ENCODE measurements around the gene MPST. TPM values are rescaled to one million over a fixed set of nuclear protein-coding genes. Genes with fewer than 3 reads are reported as not detected.
A peak's percentile ranks its signal among the peaks of the same experiment; 100 is the strongest.

The MPST gene
- total RNA-seq, 5 donors from 2014 or later (not counting 1 experiment from before 2014, with no cell fraction given) = 2.4 to 10.7 (median 7.1) TPM

DNA sequence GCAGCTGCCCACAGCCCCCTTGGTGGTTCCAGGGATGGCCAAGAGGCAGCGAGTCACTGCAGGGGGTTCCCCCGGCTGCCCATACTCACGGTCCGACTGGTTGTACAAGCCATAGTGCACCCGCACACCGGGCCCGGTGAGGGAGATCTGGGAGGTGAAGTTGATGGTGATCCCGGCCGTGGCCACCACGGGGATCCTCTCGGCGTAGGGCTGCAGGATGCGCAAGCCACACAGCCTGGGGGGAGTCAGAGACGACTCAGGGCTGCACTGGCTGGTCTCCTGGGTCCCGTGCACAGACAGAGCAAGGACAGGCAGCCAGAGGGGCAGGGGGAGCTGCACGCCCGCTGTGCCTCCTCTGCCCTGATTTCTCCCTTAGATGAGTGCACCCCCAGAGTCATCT lies 55.5 kb downstream of the MPST start:
- WGBS (ENCODE audit: insufficient coverage) = 77% methylated on average over 17 of the region's 17 CpGs
- Mint-ChIP-seq H3K4me1 (peaks cover 23 to 25% (median 24%) of the 10 kb centered on the region in 3 donors), H3K9me3 (no peaks in the 10 kb centered on the region), H3K36me3 (no peaks in the 10 kb centered on the region), H3K4me3 (no peak overlapping the region), H3K27me3 (peaks cover 8 to 15% of the 10 kb centered on the region in 2 donors), H3K27ac (no peak overlapping the region)
- no peaks in the 10 kb centered on the region for H3K9me3 ChIP-seq
- DNase-seq = no peak
- H3K4me3 ChIP-seq (ENCODE audit: control insufficient read depth in 1 of 2, extremely low read depth in 1 of 2, low read length in 1 of 2) = no peak overlapping the region
- H3K4me1 ChIP-seq (ENCODE audit: control insufficient read depth in 1 of 2, extremely low read depth in 1 of 2, insufficient read depth in 2 of 2, low read length in 2 of 2) = peaks cover 15 to 24% of the 10 kb centered on the region in 2 experiments
- ATAC-seq (replicated peaks in 1 of 4) = no peak
- no peak overlapping the region for H3K27ac ChIP-seq (ENCODE audit: low read length)
- H3K36me3 ChIP-seq (ENCODE audit: control insufficient read depth in 2 of 2, extremely low read depth in 1 of 2, insufficient read depth in 1 of 2, low read length in 1 of 2) = no peaks in the 10 kb centered on the region
- POLR2A ChIA-PET = no interaction called here
- CTCF ChIA-PET = no interaction called here
- H3K27me3 ChIP-seq (replicated peaks in 1 of 2; ENCODE audit: control insufficient read depth in 2 of 2, extremely low read depth in 1 of 2, insufficient read depth in 2 of 2, low read length in 1 of 2) = peaks cover under 1 to 44% of the 10 kb centered on the region in 2 experiments

DNA sequence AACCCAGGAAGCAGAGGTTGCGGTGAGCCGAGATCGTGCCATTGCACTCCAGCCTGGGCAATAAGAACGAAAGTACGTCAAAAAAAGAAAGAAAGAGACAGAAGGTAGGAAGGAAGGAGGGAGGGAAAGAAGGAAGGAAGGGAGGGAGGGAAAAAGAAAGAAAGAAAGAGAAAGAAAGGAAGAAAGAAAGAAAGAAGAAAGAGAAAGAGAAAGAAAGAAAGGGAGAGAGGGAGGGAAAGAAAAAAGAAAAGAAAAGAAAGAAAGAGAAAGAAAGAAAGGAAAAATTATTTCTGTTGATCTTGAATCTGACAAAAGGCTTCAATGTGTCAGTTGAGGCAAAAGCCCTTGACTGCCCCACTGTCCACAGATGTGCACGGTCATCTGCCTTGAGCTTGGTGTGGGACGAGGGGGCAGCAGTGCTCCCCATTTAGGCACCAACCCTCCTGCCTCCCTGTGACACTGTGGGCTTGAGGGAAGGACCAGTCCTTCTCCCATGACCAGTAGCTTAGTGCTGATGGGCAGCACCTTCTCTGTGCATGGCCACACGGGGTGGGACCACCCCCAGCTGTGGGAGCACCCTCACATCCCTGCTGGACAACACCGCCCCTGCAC lies 56.4 kb downstream of the MPST start:
- DNase-seq = no peak
- peaks cover 19 to 33% of the 10 kb centered on the region in 2 experiments for H3K4me1 ChIP-seq (ENCODE audit: control insufficient read depth in 1 of 2, extremely low read depth in 1 of 2, insufficient read depth in 2 of 2, low read length in 2 of 2)
- WGBS (ENCODE audit: insufficient coverage) = 94% methylated on average over 8 of the region's 9 CpGs
- no peaks in the 10 kb centered on the region for H3K36me3 ChIP-seq (ENCODE audit: control insufficient read depth in 2 of 2, extremely low read depth in 1 of 2, insufficient read depth in 1 of 2, low read length in 1 of 2)
- no peak overlapping the region for H3K4me3 Mint-ChIP-seq
- no peak overlapping the region for H3K27ac ChIP-seq (ENCODE audit: low read length)
- H3K27me3 Mint-ChIP-seq = peaks cover 3 to 10% of the 10 kb centered on the region in 2 donors
- ChIA-PET CTCF (interaction anchor here in 1 of 2 donors (0.6 to 1.2 kb wide), 2 partner anchors 47 to 768 kb away, joined by 3 to 5 read pairs; no protein-coding TSS in a partner anchor), POLR2A (no interaction called here)
- H3K9me3 Mint-ChIP-seq = no peaks in the 10 kb centered on the region
- H3K4me3 ChIP-seq (ENCODE audit: control insufficient read depth in 1 of 2, extremely low read depth in 1 of 2, low read length in 1 of 2) = no peak overlapping the region
- ATAC-seq (replicated peaks in 1 of 4) = no peak
- no peak overlapping the region for H3K27ac Mint-ChIP-seq
- no peaks in the 10 kb centered on the region for H3K36me3 Mint-ChIP-seq
- H3K4me1 Mint-ChIP-seq = peaks cover 31 to 33% (median 31%) of the 10 kb centered on the region in 3 donors
- peaks cover 0 to 35% of the 10 kb centered on the region in 2 experiments for H3K27me3 ChIP-seq (replicated peaks in 1 of 2; ENCODE audit: control insufficient read depth in 2 of 2, extremely low read depth in 1 of 2, insufficient read depth in 2 of 2, low read length in 1 of 2)
- no peaks in the 10 kb centered on the region for H3K9me3 ChIP-seq

DNA sequence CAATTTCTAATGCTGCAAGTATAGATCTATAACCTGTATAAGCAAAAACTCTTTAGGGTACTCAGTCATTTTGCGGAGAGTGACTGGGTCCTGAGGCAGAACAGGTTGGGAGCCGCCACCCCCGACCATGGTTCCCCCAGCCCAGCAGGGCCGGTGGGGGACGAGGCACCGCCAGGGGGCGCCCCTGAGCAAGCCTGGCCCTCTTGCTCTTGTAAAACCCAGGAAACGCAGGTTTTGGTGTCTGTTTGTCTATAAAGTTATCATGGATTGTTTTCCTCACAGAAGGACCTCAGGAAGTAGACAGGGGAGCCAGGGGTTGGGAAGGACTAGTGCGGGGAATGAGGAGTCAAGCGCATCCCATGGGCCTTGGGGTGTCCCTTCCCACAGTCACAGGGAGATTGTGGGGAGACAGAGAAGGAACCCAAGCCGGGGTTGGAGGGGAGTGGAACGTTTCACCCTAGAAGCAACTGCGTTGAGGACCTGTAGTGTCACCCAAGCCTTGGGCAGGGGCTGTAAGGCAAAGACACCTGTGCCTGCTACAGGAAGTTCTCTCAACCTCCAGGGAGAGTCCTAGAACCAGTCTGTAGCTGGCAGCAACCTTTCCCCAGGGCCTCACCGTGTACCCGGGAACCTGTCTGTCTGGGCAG lies 58.4 kb downstream of the MPST start:
- peak overlapping the region; percentile 67 for H3K27ac ChIP-seq (ENCODE audit: low read length)
- H3K4me1 Mint-ChIP-seq = peaks cover 37 to 50% (median 50%) of the 10 kb centered on the region in 3 donors
- 29% methylated on average over 5 of the region's 15 CpGs for WGBS (ENCODE audit: insufficient coverage)

DNA sequence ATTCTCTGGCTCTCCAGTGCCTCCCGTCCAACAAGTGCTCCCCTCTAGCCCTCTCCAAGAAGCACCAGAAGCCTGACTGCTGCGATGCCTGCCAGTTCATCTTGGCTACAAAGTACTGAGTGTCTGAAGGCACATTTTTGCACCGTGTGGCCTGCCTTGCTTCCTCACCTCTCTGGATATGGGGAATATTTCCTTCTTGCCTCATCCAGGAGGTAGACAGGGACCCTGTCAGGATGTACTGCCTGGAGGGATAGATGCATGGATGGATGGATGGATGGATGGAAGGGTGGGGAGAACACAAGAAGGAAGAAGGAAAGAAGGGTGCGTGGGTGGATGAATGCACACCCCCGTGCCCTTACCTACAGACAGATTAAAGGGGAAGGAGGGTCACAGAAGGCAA lies 59.6 kb downstream of the MPST start:
- ChIA-PET POLR2A (interaction anchor here (0.5 to 1.4 kb wide), 8 partner anchors 28 to 406 kb away, joined by 3 to 21 read pairs (median 6); partner anchors contain the start of gene KCTD17 (in 1 of the 2)), CTCF (interaction anchor here (0.8 to 2.6 kb wide), 20 partner anchors 14 to 303 kb away, joined by 3 to 62 read pairs (median 5); partner anchors contain the start of genes IFT27 (in 1 of the 2), IL2RB (in 1 of the 2) and KCTD17 (in 1 of the 2))
- Mint-ChIP-seq H3K27ac (peak overlapping the region; percentile 96), H3K9me3 (no peaks in the 10 kb centered on the region), H3K36me3 (no peaks in the 10 kb centered on the region), H3K4me3 (peak overlapping the region; percentile 55 to 70 (median 58)), H3K4me1 (peaks cover 37 to 56% (median 55%) of the 10 kb centered on the region in 3 donors), H3K27me3 (peaks cover 3 to 9% of the 10 kb centered on the region in 2 donors)
- ATAC-seq (replicated peaks in 1 of 4) (peak in 1 of 4 experiments; percentile 1), DNase-seq (peak in 3 of 35 experiments; percentile 12 to 17 (median 16))
- Histone ChIP-seq H3K36me3 (ENCODE audit: control insufficient read depth in 2 of 2, extremely low read depth in 1 of 2, insufficient read depth in 1 of 2, low read length in 1 of 2) (no peaks in the 10 kb centered on the region), H3K4me3 (ENCODE audit: control insufficient read depth in 1 of 2, extremely low read depth in 1 of 2, low read length in 1 of 2) (no peak overlapping the region), H3K9me3 (no peaks in the 10 kb centered on the region), H3K27me3 (replicated peaks in 1 of 2; ENCODE audit: control insufficient read depth in 2 of 2, extremely low read depth in 1 of 2, insufficient read depth in 2 of 2, low read length in 1 of 2) (peaks cover 0 to 27% of the 10 kb centered on the region in 2 experiments), H3K27ac (ENCODE audit: low read length) (peak overlapping the region; percentile 94), H3K4me1 (ENCODE audit: control insufficient read depth in 1 of 2, extremely low read depth in 1 of 2, insufficient read depth in 2 of 2, low read length in 2 of 2) (peaks cover 19 to 48% of the 10 kb centered on the region in 2 experiments)
- WGBS (ENCODE audit: insufficient coverage) = 53% methylated on average over 3 of the region's 5 CpGs

More for the DNA sequence above, 58.4 kb downstream of the MPST start:
- ATAC-seq (replicated peaks in 1 of 4) (peak in 3 of 4 experiments; percentile 21 to 57 (median 37)), DNase-seq (peak; percentile 47 to 90 (median 79))
- Histone ChIP-seq H3K4me3 (ENCODE audit: control insufficient read depth in 1 of 2, extremely low read depth in 1 of 2, low read length in 1 of 2) (no peak overlapping the region), H3K36me3 (ENCODE audit: control insufficient read depth in 2 of 2, extremely low read depth in 1 of 2, insufficient read depth in 1 of 2, low read length in 1 of 2) (no peaks in the 10 kb centered on the region), H3K9me3 (no peaks in the 10 kb centered on the region), H3K4me1 (ENCODE audit: control insufficient read depth in 1 of 2, extremely low read depth in 1 of 2, insufficient read depth in 2 of 2, low read length in 2 of 2) (peaks cover 19 to 48% of the 10 kb centered on the region in 2 experiments), H3K27me3 (replicated peaks in 1 of 2; ENCODE audit: control insufficient read depth in 2 of 2, extremely low read depth in 1 of 2, insufficient read depth in 2 of 2, low read length in 1 of 2) (peaks cover 0 to 26% of the 10 kb centered on the region in 2 experiments)
- peak overlapping the region; percentile 89 to 96 for H3K27ac Mint-ChIP-seq
- ChIA-PET POLR2A (interaction anchor here in 1 of 2 donors (0.5 kb wide), 1 partner anchor 569 kb away, joined by 3 read pairs; no protein-coding TSS in a partner anchor), CTCF (interaction anchor here in 1 of 2 donors (0.8 to 2.6 kb wide), 2 partner anchors 45 to 73 kb away, joined by 4 to 62 read pairs; no protein-coding TSS in a partner anchor)
- peak overlapping the region in 2 of 3 donors; percentile 18 to 70 for H3K4me3 Mint-ChIP-seq
- peaks cover 3 to 10% of the 10 kb centered on the region in 2 donors for H3K27me3 Mint-ChIP-seq
- no peaks in the 10 kb centered on the region for H3K36me3 Mint-ChIP-seq
- H3K9me3 Mint-ChIP-seq = no peaks in the 10 kb centered on the region

Other genes with a start within 250 kb of the MPST start
- gene IFT27, start 243.6 kb upstream of the MPST start, total RNA-seq = 10 to 100 TPM; 19.1 to 34.5 (median 32.0) TPM
- gene PVALB, start 202.7 kb upstream of the MPST start, total RNA-seq = not detected
- 10 to 100 TPM in 4 of 5 donors, 1 to 10 TPM in 1; 8.0 to 23.6 (median 15.9) TPM for gene NCF4, start 158.7 kb upstream of the MPST start, total RNA-seq
- 1 to 10 TPM; 3.4 to 6.0 (median 4.1) TPM for gene CSF2RB, start 106.1 kb upstream of the MPST start, total RNA-seq
- 1 to 10 TPM in 3 of 5 donors, under 1 TPM in 2; 0.61 to 2.2 (median 1.0) TPM for gene TST, start 295 bp upstream of the MPST start, total RNA-seq
- 10 to 100 TPM; 24.0 to 36.2 (median 35.1) TPM for gene KCTD17, start 32.0 kb downstream of the MPST start, total RNA-seq
- 1 to 10 TPM in 3 of 5 donors, under 1 TPM in 2; 0.40 to 1.3 (median 1.1) TPM for gene TMPRSS6, start 90.0 kb downstream of the MPST start, total RNA-seq
- 100 to 1,000 TPM in 2 of 5 donors, 10 to 100 TPM in 3; 53.6 to 118 (median 98.1) TPM for gene IL2RB, start 130.2 kb downstream of the MPST start, total RNA-seq
- gene C1QTNF6, start 168.5 kb downstream of the MPST start, total RNA-seq = 10 to 100 TPM in 4 of 5 donors, 1 to 10 TPM in 1; 9.0 to 26.4 (median 22.0) TPM
- 1 to 10 TPM; 4.6 to 8.7 (median 5.3) TPM for gene SSTR3, start 192.7 kb downstream of the MPST start, total RNA-seq
- 100 to 1,000 TPM; 353 to 413 (median 385) TPM for gene RAC2, start 224.5 kb downstream of the MPST start, total RNA-seq

Measured in T-cell (primary cell).